GM23338 (cell line): ENCODE data around the gene SAC3D1. TPM values are rescaled to one million over a fixed set of nuclear protein-coding genes. Genes with fewer than 3 reads are reported as not detected.

Experiments used
- ATAC-seq: fragments of 200-7000 bp; cut with Tn5 transposase; 3 replicates; pipeline ENCODE4 v1.9.1; 2020
- DNase-seq: peaks from one replicate; pipeline ENCODE4 v3.0.0-alpha.2; 2015; ENCODE audit warnings: low spot score
- H2AFZ ChIP-seq: fragments of 200-600 bp; sonication (generic); 2 replicates; pipeline ENCODE4 v1.8.0; 2016; ENCODE audit warnings: antibody characterized with exemption, mild to moderate bottlenecking, moderate library complexity
- H3F3A ChIP-seq: fragments of 200-600 bp; sonication (generic); replicated peaks from 2 replicates; pipeline ENCODE4 v1.8.0; 2017; ENCODE audit warnings: antibody characterized with exemption, mixed run types, low read depth
- H3K27ac ChIP-seq: fragments of 200-600 bp; sonication (generic); 2 replicates; pipeline ENCODE4 v1.6.1; 2016; ENCODE audit warnings: low read depth
- H3K27me3 ChIP-seq: fragments of 200-600 bp; sonication (generic); 2 replicates; pipeline ENCODE4 v1.8.0; 2016; ENCODE audit warnings: mild to moderate bottlenecking, mixed run types, moderate library complexity; ENCODE audit not compliant: insufficient read depth
- H3K36me3 ChIP-seq: fragments of 200-600 bp; sonication (generic); 2 replicates; pipeline ENCODE4 v1.8.0; 2016; ENCODE audit warnings: mild to moderate bottlenecking; ENCODE audit not compliant: insufficient read depth
- H3K4me1 ChIP-seq: fragments of 200-600 bp; sonication (generic); 2 replicates; pipeline ENCODE4 v1.8.0; 2016; ENCODE audit warnings: mild to moderate bottlenecking, moderate library complexity; ENCODE audit not compliant: insufficient read depth
- H3K4me2 ChIP-seq: fragments of 200-600 bp; sonication (generic); 2 replicates; pipeline ENCODE4 v1.7.1; 2017; ENCODE audit warnings: mixed run types
- H3K4me3 ChIP-seq: fragments of 200-600 bp; sonication (generic); 2 replicates; pipeline ENCODE4 v1.6.1; 2016; ENCODE audit warnings: mixed run types
- H3K79me2 ChIP-seq: fragments of 200-600 bp; sonication (generic); replicated peaks from 2 replicates; pipeline ENCODE4 v1.8.0; 2017; ENCODE audit warnings: mild to moderate bottlenecking; ENCODE audit not compliant: insufficient read depth
- H3K9me2 ChIP-seq: fragments of 200-600 bp; sonication (generic); 2 replicates; pipeline ENCODE4 v1.8.0; 2017; ENCODE audit not compliant: insufficient read depth
- H4K20me1 ChIP-seq: fragments of 200-600 bp; sonication (generic); replicated peaks from 2 replicates; pipeline ENCODE4 v1.8.0; 2017; ENCODE audit warnings: mild to moderate bottlenecking; ENCODE audit not compliant: insufficient read depth
- H3K27ac Mint-ChIP-seq: 2 replicates; pipeline ENCODE4 v1.8.0; 2020; ENCODE audit warnings: inconsistent platforms, mild to moderate bottlenecking, moderate library complexity, mixed read lengths
- H3K27me3 Mint-ChIP-seq: 3 replicates; pipeline ENCODE4 v1.8.0; 2022; ENCODE audit warnings: low read depth, mild to moderate bottlenecking, moderate library complexity, mixed read lengths, inconsistent platforms; ENCODE audit not compliant: insufficient read depth, poor library complexity
- H3K36me3 Mint-ChIP-seq: 3 replicates; pipeline ENCODE4 v1.8.0; 2021; ENCODE audit warnings: low read depth, mild to moderate bottlenecking, inconsistent platforms, moderate library complexity, mixed read lengths
- H3K4me1 Mint-ChIP-seq: 3 replicates; pipeline ENCODE4 v1.8.0; 2020; ENCODE audit warnings: mild to moderate bottlenecking, inconsistent platforms, mixed read lengths
- H3K4me3 Mint-ChIP-seq: 3 replicates; pipeline ENCODE4 v1.8.0; 2021; ENCODE audit warnings: moderate library complexity, mild to moderate bottlenecking, inconsistent platforms, mixed read lengths
- H3K9me3 Mint-ChIP-seq: 3 replicates; pipeline ENCODE4 v1.8.0; 2020; ENCODE audit warnings: moderate library complexity, mild to moderate bottlenecking, inconsistent platforms, mixed read lengths
- CREB1 ChIP-seq: fragments of 250-450 bp; sonication (Bioruptor Pico); IDR thresholded peaks from 2 replicates; pipeline ENCODE4 v1.5.0; 2020; ENCODE audit warnings: low read depth, mild to moderate bottlenecking, moderate library complexity
- EZH2 ChIP-seq: fragments of 200-600 bp; sonication (generic); IDR thresholded peaks from one replicate; pipeline ENCODE4 v1.8.0; 2017; ENCODE audit warnings: antibody characterized with exemption, mild to moderate bottlenecking, low read depth; ENCODE audit not compliant: unreplicated experiment
- EZH2phosphoT487 ChIP-seq: fragments of 200-600 bp; sonication (generic); IDR thresholded peaks from one replicate; pipeline ENCODE4 v1.8.1; 2018; ENCODE audit warnings: antibody characterized with exemption; ENCODE audit not compliant: unreplicated experiment
- JUNB ChIP-seq: IDR thresholded peaks from one replicate; pipeline ENCODE4 v1.6.1; 2016; ENCODE audit warnings: antibody characterized with exemption; ENCODE audit not compliant: unreplicated experiment
- NANOG ChIP-seq: IDR thresholded peaks from 2 replicates; pipeline ENCODE4 v1.6.1; 2016; ENCODE audit warnings: antibody characterized with exemption, borderline replicate concordance
- POLR2AphosphoS5 ChIP-seq: IDR thresholded peaks from 2 replicates; pipeline ENCODE4 v1.6.1; 2016; ENCODE audit warnings: antibody characterized with exemption, low read depth
- STAT1 ChIP-seq: IDR thresholded peaks from one replicate; pipeline ENCODE4 v1.6.1; 2016; ENCODE audit warnings: antibody characterized with exemption; ENCODE audit not compliant: unreplicated experiment
- ZNF114 ChIP-seq: fragments of 250-450 bp; sonication (Bioruptor Pico); IDR thresholded peaks from 2 replicates; pipeline ENCODE4 v1.5.0; 2020; ENCODE audit warnings: mild to moderate bottlenecking, moderate library complexity
- polyA plus RNA-seq: library from polyadenylated mRNA; unstranded; fragments of >200 nt; fragmentation: Nextera tagmentation; extraction: Ambion mirVana; gene quantifications from 2 replicates; pipeline ENCODE4 v1.2.1, GENCODE V29; 2016
- total RNA-seq: library from RNA; depleted of rRNA; stranded (reverse); fragments of >200 nt; shearing (Covaris generic); gene quantifications from 2 replicates; pipeline ENCODE4 v1.2.3, GENCODE V29; 2014
- TF ChIP-seq, protein P1 (sequence below), 2 experiments: fragments of 200-600 bp in 1 of 2; sonication (generic) in 1 of 2; conservative IDR thresholded peaks; 2 replicates each; pipeline versions ENCODE4 v1.5.1 to v1.6.1; 2016 to 2017; ENCODE audit warnings: antibody characterized with exemption in 2 of 2, low read depth in 2 of 2, mild to moderate bottlenecking in 2 of 2, moderate library complexity in 1 of 2
- TF ChIP-seq, protein P2 (sequence below): IDR thresholded peaks from 2 replicates; pipeline ENCODE4 v1.6.1; 2016; ENCODE audit warnings: antibody characterized with exemption
- TF ChIP-seq, protein P3 (sequence below): IDR thresholded peaks from one replicate; pipeline ENCODE4 v1.6.1; 2018; ENCODE audit warnings: antibody characterized with exemption; ENCODE audit not compliant: unreplicated experiment

The SAC3D1 gene
- total and polyA plus RNA-seq, 2 experiments from 2014 or later: 21.6 to 30.3 TPM

DNA sequence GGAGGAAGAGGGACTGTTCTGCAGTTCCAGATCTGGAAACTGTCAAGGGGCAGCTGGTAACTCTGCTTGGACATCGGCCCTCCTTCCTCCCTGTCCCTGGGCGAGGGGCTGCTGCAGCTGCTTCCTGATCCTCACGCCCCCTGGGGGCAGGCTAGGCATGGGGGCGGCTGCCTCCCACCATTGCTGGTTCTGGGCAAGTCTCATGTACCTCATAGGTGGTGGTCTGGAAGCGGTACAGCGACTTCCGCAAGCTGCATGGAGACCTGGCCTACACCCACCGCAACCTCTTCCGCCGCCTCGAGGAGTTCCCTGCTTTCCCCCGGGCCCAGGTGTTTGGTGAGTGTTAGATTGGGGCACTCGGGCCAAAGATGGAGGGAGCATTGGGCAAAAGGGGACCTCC, 8.8 kb upstream of the SAC3D1 start:
- Mint-ChIP-seq H3K9me3 (no peaks in the 10 kb centered on the region), H3K36me3 (no peaks in the 10 kb centered on the region), H3K27ac (no peak overlapping the region), H3K4me1 (peaks cover 4% of the 10 kb centered on the region; the same call in 2 of the 3 replicates), H3K27me3 (peaks cover under 1% of the 10 kb centered on the region), H3K4me3 (no peak overlapping the region)
- Histone ChIP-seq H3F3A (no peaks in the 10 kb centered on the region), H2AFZ (no peak overlapping the region), H3K27me3 (no peaks in the 10 kb centered on the region), H3K9me2 (no peaks in the 10 kb centered on the region), H3K4me1 (no peaks in the 10 kb centered on the region; the same call in 1 of the 2 replicates), H4K20me1 (no peaks in the 10 kb centered on the region), H3K79me2 (no peaks in the 10 kb centered on the region), H3K4me2 (no peak overlapping the region), H3K36me3 (no peaks in the 10 kb centered on the region), H3K27ac (no peak overlapping the region), H3K4me3 (no peak overlapping the region)
- TF ChIP-seq, protein P1, sequence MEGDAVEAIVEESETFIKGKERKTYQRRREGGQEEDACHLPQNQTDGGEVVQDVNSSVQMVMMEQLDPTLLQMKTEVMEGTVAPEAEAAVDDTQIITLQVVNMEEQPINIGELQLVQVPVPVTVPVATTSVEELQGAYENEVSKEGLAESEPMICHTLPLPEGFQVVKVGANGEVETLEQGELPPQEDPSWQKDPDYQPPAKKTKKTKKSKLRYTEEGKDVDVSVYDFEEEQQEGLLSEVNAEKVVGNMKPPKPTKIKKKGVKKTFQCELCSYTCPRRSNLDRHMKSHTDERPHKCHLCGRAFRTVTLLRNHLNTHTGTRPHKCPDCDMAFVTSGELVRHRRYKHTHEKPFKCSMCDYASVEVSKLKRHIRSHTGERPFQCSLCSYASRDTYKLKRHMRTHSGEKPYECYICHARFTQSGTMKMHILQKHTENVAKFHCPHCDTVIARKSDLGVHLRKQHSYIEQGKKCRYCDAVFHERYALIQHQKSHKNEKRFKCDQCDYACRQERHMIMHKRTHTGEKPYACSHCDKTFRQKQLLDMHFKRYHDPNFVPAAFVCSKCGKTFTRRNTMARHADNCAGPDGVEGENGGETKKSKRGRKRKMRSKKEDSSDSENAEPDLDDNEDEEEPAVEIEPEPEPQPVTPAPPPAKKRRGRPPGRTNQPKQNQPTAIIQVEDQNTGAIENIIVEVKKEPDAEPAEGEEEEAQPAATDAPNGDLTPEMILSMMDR (conservative IDR thresholded peaks at IDR 0.05; ENCODE audit: low read depth in 2 of 2): peak in 1 of 2 experiments; percentile 50; a peak in 2 of 4 replicates
- no peak for TF ChIP-seq EZH2
- ATAC-seq: 0 out of 3 replicates have a peak, but pooled peaks have one; percentile 8
- peak; percentile 46 for DNase-seq

DNA sequence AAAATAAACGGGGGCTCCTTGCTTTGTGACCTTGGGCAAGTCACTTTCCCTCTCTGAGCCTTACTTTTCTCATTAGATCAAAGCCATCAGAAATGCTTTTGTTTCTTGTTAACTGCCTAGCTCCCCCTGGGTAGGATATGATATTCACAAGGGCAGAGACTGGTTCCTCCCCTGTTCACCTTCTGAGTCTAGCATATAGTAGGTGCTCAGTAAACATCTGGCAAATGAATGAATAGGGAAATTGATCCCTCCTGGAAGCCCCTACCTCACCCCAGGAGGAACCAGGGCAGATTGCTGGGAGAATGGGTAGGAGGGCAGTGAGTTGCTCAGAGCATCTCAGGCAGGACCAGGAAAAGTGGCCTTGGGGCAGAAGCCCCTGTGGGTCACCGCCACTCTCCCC, 6.6 kb upstream of the SAC3D1 start:
- H3K27me3 Mint-ChIP-seq: peaks cover 2% of the 10 kb centered on the region
- Histone ChIP-seq H3K79me2 (no peaks in the 10 kb centered on the region), H3K4me1 (no peaks in the 10 kb centered on the region), H2AFZ (no peak overlapping the region), H3K9me2 (no peaks in the 10 kb centered on the region), H3K4me2 (no peak overlapping the region), H3K27me3 (no peaks in the 10 kb centered on the region), H3K36me3 (no peaks in the 10 kb centered on the region), H3K27ac (no peak overlapping the region), H3F3A (no peaks in the 10 kb centered on the region), H4K20me1 (no peaks in the 10 kb centered on the region), H3K4me3 (no peak overlapping the region)
- H3K4me1 Mint-ChIP-seq: no peaks in the 10 kb centered on the region
- no peak for ATAC-seq
- H3K4me3 Mint-ChIP-seq: no peak overlapping the region
- H3K27ac Mint-ChIP-seq: no peak overlapping the region
- no peak for DNase-seq
- no peaks in the 10 kb centered on the region for H3K9me3 Mint-ChIP-seq
- H3K36me3 Mint-ChIP-seq: no peaks in the 10 kb centered on the region
- TF ChIP-seq CREB1 (CRISPR knock-in tag) (no peak), POLR2AphosphoS5 (no peak), EZH2 (no peak), NANOG (no peak), ZNF114 (CRISPR knock-in tag) (no peak), EZH2phosphoT487 (no peak), STAT1 (no peak), JUNB (no peak)
- TF ChIP-seq, protein P2, sequence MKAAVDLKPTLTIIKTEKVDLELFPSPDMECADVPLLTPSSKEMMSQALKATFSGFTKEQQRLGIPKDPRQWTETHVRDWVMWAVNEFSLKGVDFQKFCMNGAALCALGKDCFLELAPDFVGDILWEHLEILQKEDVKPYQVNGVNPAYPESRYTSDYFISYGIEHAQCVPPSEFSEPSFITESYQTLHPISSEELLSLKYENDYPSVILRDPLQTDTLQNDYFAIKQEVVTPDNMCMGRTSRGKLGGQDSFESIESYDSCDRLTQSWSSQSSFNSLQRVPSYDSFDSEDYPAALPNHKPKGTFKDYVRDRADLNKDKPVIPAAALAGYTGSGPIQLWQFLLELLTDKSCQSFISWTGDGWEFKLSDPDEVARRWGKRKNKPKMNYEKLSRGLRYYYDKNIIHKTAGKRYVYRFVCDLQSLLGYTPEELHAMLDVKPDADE: no peak
- TF ChIP-seq, protein P3, sequence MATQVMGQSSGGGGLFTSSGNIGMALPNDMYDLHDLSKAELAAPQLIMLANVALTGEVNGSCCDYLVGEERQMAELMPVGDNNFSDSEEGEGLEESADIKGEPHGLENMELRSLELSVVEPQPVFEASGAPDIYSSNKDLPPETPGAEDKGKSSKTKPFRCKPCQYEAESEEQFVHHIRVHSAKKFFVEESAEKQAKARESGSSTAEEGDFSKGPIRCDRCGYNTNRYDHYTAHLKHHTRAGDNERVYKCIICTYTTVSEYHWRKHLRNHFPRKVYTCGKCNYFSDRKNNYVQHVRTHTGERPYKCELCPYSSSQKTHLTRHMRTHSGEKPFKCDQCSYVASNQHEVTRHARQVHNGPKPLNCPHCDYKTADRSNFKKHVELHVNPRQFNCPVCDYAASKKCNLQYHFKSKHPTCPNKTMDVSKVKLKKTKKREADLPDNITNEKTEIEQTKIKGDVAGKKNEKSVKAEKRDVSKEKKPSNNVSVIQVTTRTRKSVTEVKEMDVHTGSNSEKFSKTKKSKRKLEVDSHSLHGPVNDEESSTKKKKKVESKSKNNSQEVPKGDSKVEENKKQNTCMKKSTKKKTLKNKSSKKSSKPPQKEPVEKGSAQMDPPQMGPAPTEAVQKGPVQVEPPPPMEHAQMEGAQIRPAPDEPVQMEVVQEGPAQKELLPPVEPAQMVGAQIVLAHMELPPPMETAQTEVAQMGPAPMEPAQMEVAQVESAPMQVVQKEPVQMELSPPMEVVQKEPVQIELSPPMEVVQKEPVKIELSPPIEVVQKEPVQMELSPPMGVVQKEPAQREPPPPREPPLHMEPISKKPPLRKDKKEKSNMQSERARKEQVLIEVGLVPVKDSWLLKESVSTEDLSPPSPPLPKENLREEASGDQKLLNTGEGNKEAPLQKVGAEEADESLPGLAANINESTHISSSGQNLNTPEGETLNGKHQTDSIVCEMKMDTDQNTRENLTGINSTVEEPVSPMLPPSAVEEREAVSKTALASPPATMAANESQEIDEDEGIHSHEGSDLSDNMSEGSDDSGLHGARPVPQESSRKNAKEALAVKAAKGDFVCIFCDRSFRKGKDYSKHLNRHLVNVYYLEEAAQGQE: no peak
- TF ChIP-seq, protein P1 (conservative IDR thresholded peaks at IDR 0.05; ENCODE audit: low read depth in 2 of 2): no peak
